A673 (cell line): Measurements from ENCODE around the gene UBE4B. TPM values are rescaled to one million over a fixed set of nuclear protein-coding genes. Genes with fewer than 3 reads are reported as not detected.

Experiments used
- BruUV-seq: library from RNA; stranded (reverse); fragments of 400-500 nt; replicated peaks from 2 replicates; lab custom pipeline; 2021; lab: Mats Ljungman, UMichigan
- CTCF ChIA-PET: fragments of 300-600 bp; sonication (Branson Sonifier 250); formaldehyde crosslinking; loops from one replicate; lab custom pipeline; 2022; ENCODE audit warnings: antibody characterized with exemption; lab: Charles Lee
- POLR2A ChIA-PET: fragments of 300-600 bp; sonication (Branson Sonifier 250); formaldehyde crosslinking; loops from one replicate; lab custom pipeline; 2022; ENCODE audit warnings: antibody characterized with exemption; ENCODE audit not compliant: low non-redundant PET; lab: Charles Lee
- DNase-seq: peaks from one replicate; pipeline ENCODE4 v3.0.0-alpha.2; 2015; ENCODE audit warnings: low spot score
- H3K27ac ChIP-seq: fragments of 200-600 bp; sonication (generic); 2 replicates; pipeline ENCODE4 v1.5.1; 2016; ENCODE audit warnings: mixed run types, low read depth, mild to moderate bottlenecking, mixed read lengths, antibody characterized with exemption, low read length; ENCODE audit not compliant: poor library complexity, severe bottlenecking
- H3K27me3 ChIP-seq: fragments of 200-600 bp; sonication (generic); replicated peaks from 2 replicates; pipeline ENCODE4 v1.6.1; 2017; ENCODE audit warnings: mixed run types, low read depth, mild to moderate bottlenecking, mixed read lengths, antibody characterized with exemption, low read length; ENCODE audit not compliant: insufficient read depth, poor library complexity
- H3K36me3 ChIP-seq: fragments of 200-600 bp; sonication (generic); 2 replicates; pipeline ENCODE4 v1.6.1; 2016; ENCODE audit warnings: mixed run types, mild to moderate bottlenecking, mixed read lengths, antibody characterized with exemption, low read length; ENCODE audit not compliant: insufficient read depth, poor library complexity, severe bottlenecking
- H3K4me1 ChIP-seq: fragments of 200-600 bp; sonication (generic); 2 replicates; pipeline ENCODE4 v1.6.1; 2017; ENCODE audit warnings: mixed run types, mild to moderate bottlenecking, mixed read lengths, antibody characterized with exemption, low read length; ENCODE audit not compliant: insufficient read depth, poor library complexity, severe bottlenecking
- H3K4me3 ChIP-seq: fragments of 200-600 bp; sonication (generic); 2 replicates; pipeline ENCODE4 v1.5.1; 2016; ENCODE audit warnings: low read depth, mixed run types, mild to moderate bottlenecking, mixed read lengths, low read length; ENCODE audit not compliant: poor library complexity, severe bottlenecking
- H3K9me3 ChIP-seq: fragments of 200-600 bp; sonication (generic); 2 replicates; pipeline ENCODE4 v1.6.1; 2016; ENCODE audit warnings: mixed run types, low read depth, mild to moderate bottlenecking, mixed read lengths, antibody characterized with exemption, low read length; ENCODE audit not compliant: poor library complexity, severe bottlenecking
- EZH2 ChIP-seq: fragments of 200-600 bp; sonication (generic); IDR thresholded peaks from 2 replicates; pipeline ENCODE4 v1.6.1; 2017; ENCODE audit warnings: borderline replicate concordance, low read depth, mild to moderate bottlenecking, mixed read lengths, antibody characterized with exemption, low read length; ENCODE audit not compliant: poor library complexity, severe bottlenecking
- intact Hi-C: fragments of 100-400 bp; cut with micrococcal nuclease; formaldehyde crosslinking; loops from one replicate; pipeline ENCODE4 v1.10.0; 2022; ENCODE audit not compliant: unreplicated experiment
- total RNA-seq: library from RNA; stranded (reverse); gene quantifications from 2 replicates; pipeline ENCODE4 v1.2.3, GENCODE V29; 2021
- TF ChIP-seq, protein P1 (sequence below): fragments of 300-800, 200-600 bp; sonication (generic); conservative IDR thresholded peaks from 2 replicates; pipeline ENCODE4 v1.5.1; 2017; ENCODE audit warnings: low read depth, mild to moderate bottlenecking, antibody characterized with exemption, low read length, moderate library complexity, mixed read lengths

The UBE4B gene
- total RNA-seq, 1 experiment from 2014 or later, result 58.0 TPM

DNA sequence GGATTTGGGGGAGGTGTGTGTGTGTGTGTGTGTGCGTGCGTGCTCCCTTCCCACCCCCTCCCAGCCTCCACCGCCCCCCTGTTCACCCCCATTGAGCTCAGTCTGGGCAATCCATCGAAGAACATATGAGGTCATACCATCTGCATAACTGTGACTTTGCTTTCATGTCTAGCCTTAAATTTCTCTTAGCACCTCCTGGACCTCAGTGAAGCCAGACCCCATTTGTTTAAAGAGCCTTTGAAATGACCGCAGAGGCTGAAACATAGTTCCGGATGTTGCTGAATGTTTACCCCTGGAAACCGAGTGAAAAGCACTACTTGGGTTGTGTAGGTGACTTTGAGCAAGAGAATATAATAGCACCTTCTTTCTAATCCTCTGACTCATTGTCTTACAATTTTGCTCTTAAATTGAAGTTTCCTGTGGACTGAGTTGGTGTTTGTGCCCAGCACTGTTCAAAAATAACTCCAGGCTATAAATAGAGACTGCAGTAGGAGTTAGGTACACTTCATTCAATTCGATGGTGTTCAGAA, 75.4 kb downstream of the UBE4B start:
- no peak for TF ChIP-seq EZH2
- TF ChIP-seq, protein P1, sequence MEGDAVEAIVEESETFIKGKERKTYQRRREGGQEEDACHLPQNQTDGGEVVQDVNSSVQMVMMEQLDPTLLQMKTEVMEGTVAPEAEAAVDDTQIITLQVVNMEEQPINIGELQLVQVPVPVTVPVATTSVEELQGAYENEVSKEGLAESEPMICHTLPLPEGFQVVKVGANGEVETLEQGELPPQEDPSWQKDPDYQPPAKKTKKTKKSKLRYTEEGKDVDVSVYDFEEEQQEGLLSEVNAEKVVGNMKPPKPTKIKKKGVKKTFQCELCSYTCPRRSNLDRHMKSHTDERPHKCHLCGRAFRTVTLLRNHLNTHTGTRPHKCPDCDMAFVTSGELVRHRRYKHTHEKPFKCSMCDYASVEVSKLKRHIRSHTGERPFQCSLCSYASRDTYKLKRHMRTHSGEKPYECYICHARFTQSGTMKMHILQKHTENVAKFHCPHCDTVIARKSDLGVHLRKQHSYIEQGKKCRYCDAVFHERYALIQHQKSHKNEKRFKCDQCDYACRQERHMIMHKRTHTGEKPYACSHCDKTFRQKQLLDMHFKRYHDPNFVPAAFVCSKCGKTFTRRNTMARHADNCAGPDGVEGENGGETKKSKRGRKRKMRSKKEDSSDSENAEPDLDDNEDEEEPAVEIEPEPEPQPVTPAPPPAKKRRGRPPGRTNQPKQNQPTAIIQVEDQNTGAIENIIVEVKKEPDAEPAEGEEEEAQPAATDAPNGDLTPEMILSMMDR, result no peak
- Histone ChIP-seq H3K27ac (peak overlapping the region; percentile 47), H3K4me1 (peaks cover 11% of the 10 kb centered on the region), H3K36me3 (peaks cover 27% of the 10 kb centered on the region), H3K4me3 (no peak overlapping the region), H3K27me3 (no peaks in the 10 kb centered on the region), H3K9me3 (no peaks in the 10 kb centered on the region)
- intact Hi-C loops, result no loop called here
- ChIA-PET CTCF (no interaction called here), POLR2A (no interaction called here)
- BruUV-seq, result no TSS peak
- DNase-seq, result peak; percentile 51

DNA sequence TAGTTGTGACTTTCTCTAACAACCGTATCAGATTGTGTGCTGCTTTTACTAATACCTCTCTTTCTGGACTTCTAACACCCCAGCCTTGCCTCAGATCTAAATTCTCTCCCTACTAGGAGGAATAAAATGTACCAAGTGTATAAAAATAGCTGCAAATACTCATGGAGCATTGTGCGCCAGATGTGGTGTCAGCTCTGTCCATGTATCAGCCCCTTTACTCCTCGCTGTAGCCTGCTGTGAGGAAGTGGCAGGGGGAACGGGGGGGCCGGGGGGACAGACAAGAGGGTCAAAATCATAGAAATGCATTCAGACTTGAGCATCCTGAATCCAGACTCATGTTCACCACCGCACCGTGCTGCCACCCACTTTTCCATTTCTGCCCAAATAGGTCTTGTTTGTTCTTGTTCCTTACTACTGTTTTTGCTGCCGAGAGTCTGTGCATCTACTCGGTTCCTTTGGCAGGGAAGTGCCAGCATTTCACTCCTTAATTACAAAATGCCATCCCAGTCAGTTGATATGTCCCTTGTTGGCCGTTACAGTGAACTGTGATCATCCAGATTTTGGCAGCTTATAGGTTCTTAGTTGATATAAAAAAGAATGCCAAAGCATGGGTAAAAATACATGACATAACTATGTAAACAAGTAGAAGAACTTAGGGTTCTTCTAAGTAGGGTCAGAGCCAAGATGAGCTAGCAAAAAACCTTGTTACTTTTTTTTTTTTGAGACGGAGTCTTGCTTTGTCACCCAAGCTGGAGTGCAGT, 76.4 kb downstream of the UBE4B start:
- intact Hi-C loops, result no loop called here
- peaks cover 23% of the 10 kb centered on the region for H3K36me3 ChIP-seq
- no peak for DNase-seq
- peaks cover 11% of the 10 kb centered on the region for H3K4me1 ChIP-seq
- no TSS peak for BruUV-seq
- TF ChIP-seq, protein P1, result no peak
- no peak for TF ChIP-seq EZH2
- H3K27me3 ChIP-seq, result no peaks in the 10 kb centered on the region
- no peaks in the 10 kb centered on the region for H3K9me3 ChIP-seq
- no peak overlapping the region for H3K27ac ChIP-seq
- CTCF ChIA-PET, result no interaction called here
- POLR2A ChIA-PET, result no interaction called here
- H3K4me3 ChIP-seq, result no peak overlapping the region

DNA sequence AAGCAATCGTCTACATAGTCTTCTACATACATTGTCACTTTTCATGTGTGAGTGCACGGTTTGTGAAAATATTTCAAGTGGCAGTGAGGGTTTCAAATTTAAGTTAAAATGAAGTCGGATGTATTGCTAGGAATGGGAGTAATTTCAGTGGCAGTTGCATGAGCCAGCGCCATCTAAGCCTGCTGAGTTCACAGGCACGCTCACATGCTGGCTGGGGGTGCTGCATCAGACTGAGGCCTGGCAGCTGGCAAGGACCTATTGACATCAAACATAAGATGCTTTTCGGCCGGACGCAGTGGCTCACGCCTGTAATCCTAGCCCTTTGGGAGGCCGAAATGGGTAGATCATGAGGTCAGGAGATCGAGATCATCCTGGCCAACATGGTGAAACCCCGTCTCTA, 80.7 kb downstream of the UBE4B start:
- no peaks in the 10 kb centered on the region for H3K9me3 ChIP-seq
- TF ChIP-seq EZH2, result no peak
- TF ChIP-seq, protein P1, result no peak
- no peaks in the 10 kb centered on the region for H3K27me3 ChIP-seq
- H3K27ac ChIP-seq, result no peak overlapping the region
- intact Hi-C loops, result no loop called here
- DNase-seq, result no peak
- POLR2A ChIA-PET, result no interaction called here
- H3K4me1 ChIP-seq, result peaks cover 1% of the 10 kb centered on the region
- H3K4me3 ChIP-seq, result no peak overlapping the region
- no TSS peak for BruUV-seq
- H3K36me3 ChIP-seq, result peaks cover 9% of the 10 kb centered on the region
- CTCF ChIA-PET, result no interaction called here
